Nucleus accumbens (tissue), 56 donors: ENCODE data around the gene NRG3.

Experiments
- DNase-seq, 56 donors: peaks; one replicate each; lab custom pipeline; 2025; lab: John Stamatoyannopoulos, UW

Gene NRG3

GRCh38 chr10:82192665-82193064, 317.7 kb downstream of the NRG3 start:
- DNase-seq: no peak

GRCh38 chr10:82194419-82194818, 319.4 kb downstream of the NRG3 start:
- no peak for DNase-seq

GRCh38 chr10:82206831-82207230, 331.8 kb downstream of the NRG3 start:
- no peak for DNase-seq

GRCh38 chr10:82208726-82209125, 333.7 kb downstream of the NRG3 start:
- no peak for DNase-seq

- peak in 12 of 56 donors; percentile 3 to 43 (median 15) for DNase-seq
These were observed 335.3 kb downstream of the NRG3 start for GRCh38 chr10:82210331-82210730.

- no peak for DNase-seq
These were observed 336.4 kb downstream of the NRG3 start for GRCh38 chr10:82211346-82211745.

GRCh38 chr10:82212753-82213152, 337.8 kb downstream of the NRG3 start:
- no peak for DNase-seq

- peak in 16 of 56 donors; percentile 1 to 50 (median 14) for DNase-seq
These were observed 338.8 kb downstream of the NRG3 start for GRCh38 chr10:82213784-82214183.

- DNase-seq: no peak
These were observed 346.1 kb downstream of the NRG3 start for GRCh38 chr10:82221056-82221455.

GRCh38 chr10:82221601-82222149, 346.7 kb downstream of the NRG3 start:
- DNase-seq: no peak

- DNase-seq: no peak
These were observed 353.7 kb downstream of the NRG3 start for GRCh38 chr10:82228701-82229100.

GRCh38 chr10:82234173-82234572, 359.2 kb downstream of the NRG3 start:
- DNase-seq: no peak

GRCh38 chr10:82236084-82236731, 361.2 kb downstream of the NRG3 start:
- DNase-seq: no peak

GRCh38 chr10:82238291-82238690, 363.3 kb downstream of the NRG3 start:
- no peak for DNase-seq

GRCh38 chr10:82240408-82240807, 365.4 kb downstream of the NRG3 start:
- DNase-seq: no peak

- DNase-seq: no peak
These were observed 367.8 kb downstream of the NRG3 start for GRCh38 chr10:82242778-82243177.

- no peak for DNase-seq
These were observed 370.2 kb downstream of the NRG3 start for GRCh38 chr10:82245157-82245556.

- DNase-seq: no peak
These were observed 371.0 kb downstream of the NRG3 start for GRCh38 chr10:82245906-82246560.

- no peak for DNase-seq
These were observed 374.1 kb downstream of the NRG3 start for GRCh38 chr10:82249141-82249540.

- DNase-seq: no peak
These were observed 376.4 kb downstream of the NRG3 start for GRCh38 chr10:82251222-82251906.

GRCh38 chr10:82252081-82252480, 377.1 kb downstream of the NRG3 start:
- DNase-seq: no peak

- no peak for DNase-seq
These were observed 379.2 kb downstream of the NRG3 start for GRCh38 chr10:82254237-82254636.
